ENCODE data around the gene LRRC56.

The LRRC56 gene

DNA sequence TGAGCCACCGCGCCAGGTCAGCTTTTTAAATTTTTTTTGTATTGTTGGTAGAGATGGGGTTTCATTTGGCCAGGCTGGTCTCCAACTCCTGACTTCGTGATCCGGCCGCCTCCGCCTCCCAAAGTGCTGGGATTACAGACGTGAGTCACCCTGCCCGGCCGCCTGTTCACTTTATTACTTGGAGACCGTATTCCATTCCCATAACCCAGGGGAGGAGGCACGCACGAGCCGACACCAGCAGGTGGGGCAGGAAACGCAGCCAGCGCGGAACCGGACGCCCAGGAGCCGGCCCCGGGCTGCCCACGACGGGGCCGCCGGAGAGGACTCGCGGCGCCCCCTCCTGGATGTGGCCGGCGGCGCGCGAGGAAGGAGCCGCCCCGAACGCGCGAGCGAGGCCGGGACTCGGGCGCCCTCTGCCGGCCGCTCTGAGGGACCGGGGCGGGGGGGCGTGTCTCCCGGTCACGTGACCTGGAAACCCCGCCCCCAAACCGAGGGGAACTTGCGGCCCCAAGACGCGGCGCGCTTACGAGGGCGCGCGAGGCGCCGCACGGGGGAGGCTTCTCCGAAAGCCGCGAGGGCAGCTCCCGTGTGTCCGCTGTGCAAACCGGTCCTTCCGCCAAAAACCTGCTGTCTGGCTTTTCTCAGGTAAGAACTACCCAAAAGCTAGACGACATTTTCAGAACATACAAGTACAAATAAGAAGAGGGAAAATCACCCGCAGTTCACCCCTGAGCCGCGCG lies 18.7 kb upstream of the LRRC56 start:
- DNase-seq: peak in 2 of 58 donors; percentile 70 to 84

DNA sequence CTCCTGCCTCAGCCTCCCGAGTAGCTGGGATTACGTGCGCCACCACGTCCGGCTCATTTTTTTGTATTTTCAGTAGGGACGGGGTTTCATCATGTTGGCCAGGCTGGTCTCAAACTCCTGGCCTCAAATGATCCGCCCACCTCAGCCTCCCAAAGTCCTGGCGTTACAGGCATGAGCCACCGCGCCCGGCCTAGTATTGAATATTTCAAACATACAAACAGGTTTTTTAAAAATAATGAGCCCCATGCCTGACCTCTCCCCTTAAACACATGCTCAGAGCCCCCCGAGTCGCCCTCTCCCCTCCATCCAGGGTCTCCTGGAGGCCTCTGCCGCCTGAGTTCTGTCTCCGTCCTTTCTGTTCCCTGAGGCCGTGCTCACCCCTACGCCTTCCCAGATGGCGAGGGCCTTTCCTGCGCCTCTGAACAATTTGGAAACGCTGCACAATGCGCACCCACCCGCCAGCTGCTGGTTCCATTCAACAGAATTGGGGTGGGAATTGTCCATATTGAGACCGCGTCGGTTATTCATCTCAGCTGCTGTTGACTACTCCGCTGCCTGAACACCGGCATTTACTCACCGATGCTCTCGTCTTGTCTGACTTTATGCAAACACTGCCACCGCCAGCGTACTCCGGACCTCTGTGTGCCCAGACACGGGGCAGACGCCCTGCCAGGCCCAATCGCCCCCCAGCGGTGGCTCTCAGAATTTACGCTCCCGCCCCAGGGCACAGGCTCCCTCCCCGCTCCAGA lies 16.7 kb upstream of the LRRC56 start:
- DNase-seq: no peak

DNA sequence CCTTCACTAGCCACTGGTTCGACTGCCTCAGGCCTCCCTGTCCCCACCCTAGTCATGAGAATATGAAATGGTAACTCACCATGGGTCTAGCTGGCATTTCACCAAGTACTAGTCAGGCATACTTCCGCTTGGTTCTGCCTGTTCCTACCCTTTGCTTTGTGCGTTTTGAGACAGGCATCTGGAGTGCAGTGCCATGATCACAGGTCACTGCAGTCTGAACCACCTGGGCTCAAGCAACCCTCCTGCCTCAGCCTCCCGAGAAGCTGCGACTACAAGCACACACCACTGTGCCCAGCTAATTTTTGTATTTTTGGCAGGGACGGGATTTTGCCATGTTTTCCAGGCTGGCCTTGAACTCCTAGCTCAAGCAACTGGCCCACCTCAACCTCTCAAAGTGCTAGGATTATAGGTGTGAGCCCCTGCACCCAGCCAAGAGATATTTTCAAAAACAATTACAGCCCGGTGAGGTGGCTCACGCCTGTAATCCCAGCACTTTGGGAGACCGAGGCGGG lies 16.1 kb upstream of the LRRC56 start:
- DNase-seq: no peak

DNA sequence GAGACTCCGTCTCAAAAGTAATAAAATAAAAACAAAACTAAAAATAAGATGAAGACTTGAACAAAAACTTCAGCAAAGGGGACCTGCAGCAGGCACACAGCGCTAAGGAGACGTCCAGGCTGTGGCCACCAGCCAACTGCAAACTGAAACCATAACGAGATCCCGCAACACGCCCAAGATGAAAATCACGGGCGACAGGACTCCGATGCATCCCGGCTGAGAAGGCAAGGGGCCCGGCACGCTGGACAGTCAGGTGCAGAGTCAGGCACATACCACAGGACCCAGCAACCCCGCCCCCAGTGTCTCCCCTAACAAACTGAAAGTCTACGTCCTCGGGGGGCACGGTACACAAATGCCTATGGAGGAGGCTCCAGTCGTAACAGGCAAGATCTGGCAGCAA lies 11.1 kb upstream of the LRRC56 start:
- DNase-seq: no peak

DNA sequence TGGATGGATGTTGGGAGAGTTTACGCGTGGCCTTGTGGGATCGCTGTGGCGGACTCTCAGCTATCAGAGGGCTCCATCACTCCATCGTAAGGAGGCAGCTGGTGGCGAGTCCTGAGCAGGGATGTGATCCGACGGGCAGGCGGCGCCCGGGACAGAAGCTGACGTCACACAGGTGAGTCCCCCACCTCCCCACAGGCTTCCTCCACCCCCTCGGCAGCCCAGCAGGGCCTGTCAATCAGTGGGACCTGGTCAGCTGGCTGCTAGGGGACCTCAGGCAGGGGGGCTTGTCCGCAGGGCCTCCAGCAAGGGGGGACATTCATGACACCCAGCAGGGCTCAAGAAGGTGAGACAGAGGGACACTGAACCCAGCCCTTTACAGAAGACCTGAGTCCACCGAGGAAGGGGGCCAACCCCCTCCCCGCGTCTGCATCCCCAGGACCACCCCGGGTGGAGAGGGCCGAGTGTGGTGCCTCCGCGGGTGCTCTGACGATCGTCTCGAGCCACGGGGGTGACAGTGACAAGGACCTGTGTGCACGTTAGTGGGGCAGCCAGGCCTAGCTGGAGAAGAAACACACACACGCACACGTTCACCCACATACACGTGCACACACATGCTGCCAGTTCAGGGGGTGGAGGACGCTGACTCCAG lies 9.0 kb upstream of the LRRC56 start:
- no peak for DNase-seq

DNA sequence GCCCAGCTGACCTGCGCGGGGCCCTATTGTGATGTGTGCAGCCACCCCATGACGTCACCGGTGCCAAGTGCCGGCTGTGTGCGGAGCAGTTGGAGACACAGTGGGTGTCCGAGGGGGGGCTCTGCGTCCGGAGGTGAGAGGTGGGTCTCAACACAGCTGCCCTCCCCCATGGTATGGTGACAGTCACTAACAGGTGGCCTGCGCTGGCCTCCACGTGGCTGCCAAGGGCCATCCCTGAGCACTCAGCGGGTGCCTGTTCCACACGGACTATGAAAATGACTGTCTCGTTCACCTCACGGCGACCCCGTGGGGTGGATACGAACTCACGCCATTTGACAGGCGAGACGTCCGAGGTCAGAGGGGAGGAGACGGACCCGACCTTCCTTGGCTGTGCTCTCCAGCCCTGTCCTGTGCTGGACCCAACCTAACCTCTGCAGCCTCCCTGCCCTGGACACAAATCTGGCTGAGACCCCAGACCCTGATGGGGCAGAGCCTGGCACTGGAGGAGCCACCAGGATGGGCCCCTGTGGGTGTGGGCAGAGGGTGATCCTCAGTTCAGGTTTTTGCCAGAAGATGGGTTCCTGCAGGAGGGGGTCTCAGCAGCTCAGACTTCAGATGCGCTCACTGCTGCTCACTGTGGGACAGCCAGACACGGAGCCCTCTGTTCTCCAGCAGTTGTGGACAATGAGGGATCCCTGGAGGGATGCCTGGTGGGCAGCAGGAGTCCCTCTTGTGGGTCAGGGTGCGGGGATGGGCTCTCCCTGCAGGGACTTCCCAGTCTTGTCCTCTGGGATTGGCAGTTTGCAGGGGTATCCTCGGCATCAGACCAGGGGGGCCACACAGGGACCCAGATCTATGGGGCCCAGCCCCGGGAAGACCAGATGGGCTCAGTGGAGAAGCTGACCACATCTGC lies 8.3 kb upstream of the LRRC56 start:
- no peak for DNase-seq

DNA sequence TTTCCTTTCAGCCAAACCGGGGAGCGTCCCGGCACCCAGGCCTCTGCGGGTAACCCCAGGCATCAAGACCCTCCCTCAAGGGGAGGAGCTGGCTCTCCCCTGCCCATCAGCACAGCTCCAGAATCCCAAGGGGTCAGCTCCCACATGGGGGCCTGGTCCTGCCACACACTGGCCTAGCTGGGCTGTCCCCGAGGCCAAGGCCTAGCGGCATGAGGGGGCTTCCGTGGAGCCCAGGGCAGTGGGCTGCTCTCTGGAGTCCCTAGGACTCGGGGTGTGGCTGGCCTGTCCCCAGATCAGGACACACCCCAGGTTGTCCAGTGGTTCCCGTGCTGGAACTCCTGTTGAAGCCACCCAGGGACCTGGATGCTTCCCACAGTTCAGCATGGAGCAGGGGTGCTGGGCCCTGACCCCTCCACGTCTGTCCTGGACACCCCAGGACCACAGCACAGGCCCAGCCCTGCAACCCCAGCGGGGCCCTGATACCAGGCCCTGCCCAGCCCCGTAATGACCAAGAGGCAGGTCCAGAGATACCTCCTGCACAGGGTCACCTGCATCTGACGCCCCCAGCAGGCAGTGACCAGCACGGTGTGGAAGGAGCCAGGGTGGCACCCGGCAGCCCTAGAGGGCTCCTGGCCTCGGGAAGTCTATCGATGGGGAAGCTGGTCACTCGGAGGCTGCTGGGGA lies 7.5 kb upstream of the LRRC56 start:
- DNase-seq: no peak

DNA sequence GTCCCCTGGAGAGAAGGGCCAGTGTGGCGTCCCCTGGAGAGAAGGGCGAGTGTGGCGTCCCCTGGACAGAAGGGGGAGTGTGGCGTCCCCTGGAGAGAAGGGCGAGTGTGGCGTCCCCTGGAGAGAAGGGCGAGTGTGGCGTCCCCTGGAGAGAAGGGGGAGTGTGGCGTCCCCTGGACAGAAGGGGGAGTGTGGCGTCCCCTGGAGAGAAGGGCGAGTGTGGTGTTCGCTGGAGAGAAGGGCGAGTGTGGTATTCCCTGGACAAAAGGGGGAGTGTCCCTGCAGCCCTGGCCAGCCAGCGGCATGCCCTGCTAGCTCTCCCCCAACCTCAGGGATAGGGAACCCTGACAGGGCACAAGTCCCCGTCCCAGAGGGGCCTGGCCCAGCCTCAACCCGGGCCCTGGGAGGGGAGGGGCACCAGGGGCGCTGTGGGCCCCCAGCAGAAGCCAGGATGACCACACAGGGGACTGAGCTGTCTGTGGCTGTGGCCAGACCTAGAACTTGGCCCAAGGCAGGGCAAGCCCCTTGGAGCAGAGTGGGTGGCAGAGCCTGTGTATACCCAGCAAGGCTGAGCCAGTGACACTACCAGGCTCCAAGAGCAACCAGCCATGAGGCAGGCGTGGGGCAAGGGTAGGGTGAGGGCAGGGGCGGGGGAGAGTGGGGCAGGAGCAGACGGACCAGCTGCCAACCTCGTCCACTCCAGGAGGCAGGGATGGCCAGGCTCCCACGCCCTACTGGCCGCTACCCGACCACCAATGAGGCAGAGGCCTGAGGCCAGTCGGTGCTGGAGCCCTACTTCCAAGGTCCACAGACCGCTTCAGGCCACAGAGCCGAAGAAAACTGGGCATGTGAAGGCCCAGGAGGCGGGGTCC lies 6.1 kb upstream of the LRRC56 start:
- DNase-seq: no peak

DNA sequence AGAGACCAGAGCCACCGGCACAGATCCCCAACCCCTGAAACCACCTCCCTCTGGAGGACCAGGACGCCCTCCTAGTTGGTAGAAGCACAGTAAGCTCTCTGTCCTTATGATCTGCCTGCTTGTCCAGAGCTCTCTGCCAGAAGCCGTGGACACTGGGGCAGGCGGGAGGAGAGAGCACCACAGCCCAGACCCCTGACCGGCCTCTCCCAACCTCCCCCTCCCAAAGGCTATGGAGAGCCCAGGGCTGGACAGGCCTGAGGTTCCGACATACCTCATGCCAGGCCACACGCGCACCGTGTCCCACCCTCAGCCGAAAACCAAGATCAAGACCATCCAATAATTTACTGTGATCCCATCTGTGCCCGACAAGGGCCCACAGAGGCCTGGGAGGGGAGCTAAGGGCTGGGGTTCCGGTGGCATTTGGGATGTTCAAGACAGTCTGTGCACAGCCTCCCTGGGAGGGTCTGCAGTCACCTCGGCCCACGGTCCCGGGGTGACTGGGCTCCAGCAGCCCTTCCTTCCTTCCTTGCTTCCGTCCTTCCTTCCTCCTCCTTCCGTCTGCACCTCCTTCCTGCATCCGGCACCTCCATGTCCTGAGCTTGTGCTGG lies 5.3 kb upstream of the LRRC56 start:
- DNase-seq: no peak

DNA sequence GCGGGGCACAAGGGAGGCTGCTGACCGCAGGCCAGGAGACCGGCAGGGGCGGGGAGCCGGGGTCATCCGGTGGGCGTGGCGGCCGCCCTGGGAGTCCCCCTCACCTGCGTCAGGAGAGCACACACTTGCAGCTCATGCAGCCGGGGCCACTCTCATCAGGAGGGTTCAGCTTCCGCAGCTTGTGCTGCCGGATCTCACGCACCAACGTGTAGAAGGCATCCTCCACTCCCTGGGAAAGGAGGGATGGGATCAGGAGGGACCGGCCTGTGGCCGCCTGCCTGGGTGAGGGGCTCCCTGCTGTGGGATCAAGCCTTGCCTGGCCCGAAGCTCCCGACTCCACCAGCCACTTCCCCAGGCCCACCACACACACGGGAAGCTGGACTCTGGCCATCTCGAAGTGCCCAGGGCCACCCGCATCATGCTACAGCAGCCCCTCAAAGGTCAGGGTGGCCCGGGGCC lies 4.8 kb upstream of the LRRC56 start:
- DNase-seq: no peak

DNA sequence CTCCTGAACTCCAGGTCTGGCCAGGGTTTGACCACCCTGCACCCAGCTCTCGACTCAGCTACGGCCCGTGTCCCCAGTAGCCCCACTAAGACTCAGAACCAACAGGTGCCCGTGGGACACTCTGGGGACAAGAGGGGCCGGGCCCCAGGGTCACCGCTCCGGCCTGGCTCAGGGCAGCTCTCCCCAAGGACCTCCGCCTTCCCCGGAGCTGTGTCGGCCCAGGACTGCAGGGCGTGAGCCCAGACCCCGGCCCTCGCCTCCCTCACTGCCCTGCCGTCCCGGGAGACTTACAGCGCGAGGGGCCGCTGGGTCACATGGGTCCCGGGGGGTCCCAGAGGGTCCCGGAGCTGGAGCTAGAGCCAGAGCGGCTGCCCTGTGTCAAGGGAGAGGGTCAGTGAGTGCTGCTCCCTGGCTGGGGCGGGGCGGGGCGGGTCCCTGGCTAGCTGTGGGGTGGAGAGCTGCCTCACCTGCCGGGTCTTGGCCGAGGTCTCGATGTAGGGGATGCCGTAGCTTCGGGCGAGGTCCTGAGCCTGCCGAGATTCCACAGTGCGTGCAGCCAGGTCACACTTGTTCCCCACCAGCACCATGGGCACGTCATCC lies 4.2 kb upstream of the LRRC56 start:
- DNase-seq: no peak

DNA sequence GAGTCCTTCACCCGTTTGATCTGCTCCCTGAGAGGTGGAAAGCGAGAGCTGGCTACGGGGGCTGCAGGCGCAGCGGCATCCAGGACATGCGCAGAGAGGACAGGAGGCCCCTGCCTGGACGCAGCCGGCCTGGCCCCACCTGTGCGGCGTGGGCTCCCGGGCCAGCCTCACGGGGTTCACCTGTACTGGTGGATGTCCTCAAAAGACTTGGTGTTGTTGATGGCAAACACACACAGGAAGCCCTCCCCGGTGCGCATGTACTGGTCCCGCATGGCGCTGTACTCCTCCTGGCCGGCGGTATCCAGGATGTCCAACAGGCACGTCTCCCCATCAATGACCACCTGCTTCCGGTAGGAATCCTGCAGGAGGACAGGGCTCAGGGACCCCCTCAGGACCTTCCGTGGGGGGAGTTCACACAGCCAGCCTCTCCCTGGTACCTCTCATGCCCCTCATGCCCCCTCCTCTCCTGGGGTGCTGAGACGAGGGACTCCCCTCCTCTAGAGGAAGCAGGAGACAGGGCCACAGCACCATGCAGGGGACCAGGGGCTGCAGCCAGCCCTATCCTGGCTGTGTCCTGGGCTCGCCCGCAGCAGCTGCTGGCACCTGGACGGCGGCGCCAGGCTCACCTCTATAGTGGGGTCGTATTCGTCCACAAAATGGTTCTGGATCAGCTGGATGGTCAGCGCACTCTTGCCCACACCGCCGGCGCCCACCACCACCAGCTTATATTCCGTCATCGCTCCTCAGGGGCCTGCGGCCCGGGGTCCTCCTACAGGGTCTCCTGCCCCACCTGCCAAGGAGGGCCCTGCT lies 3.5 kb upstream of the LRRC56 start:
- DNase-seq: no peak

DNA sequence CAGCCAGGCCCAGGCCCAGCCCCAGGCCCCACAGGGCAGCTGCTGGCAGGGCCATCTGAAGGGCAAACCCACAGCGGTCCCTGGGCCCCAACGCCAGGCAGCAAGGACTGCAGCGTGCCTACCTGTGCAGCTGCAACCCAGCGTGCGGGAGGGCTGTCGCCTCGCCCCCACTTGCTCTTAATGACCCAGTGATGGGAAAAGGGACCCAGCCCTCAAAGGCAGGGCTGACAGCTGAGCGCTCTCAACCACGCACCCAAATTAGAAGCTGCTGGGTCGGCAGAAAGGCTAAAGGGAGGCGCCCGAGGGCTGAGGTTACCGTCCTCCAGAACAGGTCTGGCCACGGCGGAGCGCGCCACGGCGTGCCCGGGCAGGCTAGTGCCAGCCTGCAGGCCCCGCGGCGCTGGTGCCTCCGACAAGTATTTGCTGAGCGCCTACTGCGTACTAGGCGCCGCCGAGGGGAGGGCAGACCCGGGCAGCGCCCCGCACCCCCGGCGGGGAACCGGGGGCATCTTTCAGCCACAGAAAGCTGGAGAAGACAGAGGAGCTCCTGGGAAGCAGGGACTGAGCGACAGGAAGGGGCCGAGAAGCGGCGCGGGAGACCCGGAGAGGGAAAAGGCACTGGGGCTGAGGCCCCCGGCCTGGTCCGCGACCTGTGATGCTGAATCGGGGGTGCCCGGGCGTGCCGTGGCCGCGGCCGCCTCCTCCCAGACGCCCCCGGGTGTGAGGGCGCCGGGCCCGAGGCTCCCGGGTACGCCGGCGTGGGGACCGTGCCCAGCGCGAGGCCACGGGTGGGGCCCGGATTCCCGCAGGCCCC lies 2.7 kb upstream of the LRRC56 start:
- peak in 4 of 58 donors; percentile 15 to 54 (median 34) for DNase-seq

DNA sequence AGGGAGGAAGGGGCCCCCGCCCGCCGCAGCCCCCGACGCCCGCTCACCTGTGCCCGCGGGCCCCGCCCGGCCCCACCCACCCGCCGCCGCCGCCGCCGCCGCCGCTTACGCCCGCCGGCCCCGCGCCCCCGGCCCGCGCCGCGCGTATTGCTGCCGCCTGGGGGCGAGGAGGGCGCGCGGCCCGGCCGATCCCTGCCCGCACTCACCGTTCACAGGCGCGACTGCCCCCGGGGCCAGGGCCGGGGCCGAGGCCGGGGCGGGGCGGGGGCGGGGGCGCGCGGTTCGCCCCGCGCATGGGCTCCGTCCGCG lies 2.2 kb upstream of the LRRC56 start:
- DNase-seq: no peak

DNA sequence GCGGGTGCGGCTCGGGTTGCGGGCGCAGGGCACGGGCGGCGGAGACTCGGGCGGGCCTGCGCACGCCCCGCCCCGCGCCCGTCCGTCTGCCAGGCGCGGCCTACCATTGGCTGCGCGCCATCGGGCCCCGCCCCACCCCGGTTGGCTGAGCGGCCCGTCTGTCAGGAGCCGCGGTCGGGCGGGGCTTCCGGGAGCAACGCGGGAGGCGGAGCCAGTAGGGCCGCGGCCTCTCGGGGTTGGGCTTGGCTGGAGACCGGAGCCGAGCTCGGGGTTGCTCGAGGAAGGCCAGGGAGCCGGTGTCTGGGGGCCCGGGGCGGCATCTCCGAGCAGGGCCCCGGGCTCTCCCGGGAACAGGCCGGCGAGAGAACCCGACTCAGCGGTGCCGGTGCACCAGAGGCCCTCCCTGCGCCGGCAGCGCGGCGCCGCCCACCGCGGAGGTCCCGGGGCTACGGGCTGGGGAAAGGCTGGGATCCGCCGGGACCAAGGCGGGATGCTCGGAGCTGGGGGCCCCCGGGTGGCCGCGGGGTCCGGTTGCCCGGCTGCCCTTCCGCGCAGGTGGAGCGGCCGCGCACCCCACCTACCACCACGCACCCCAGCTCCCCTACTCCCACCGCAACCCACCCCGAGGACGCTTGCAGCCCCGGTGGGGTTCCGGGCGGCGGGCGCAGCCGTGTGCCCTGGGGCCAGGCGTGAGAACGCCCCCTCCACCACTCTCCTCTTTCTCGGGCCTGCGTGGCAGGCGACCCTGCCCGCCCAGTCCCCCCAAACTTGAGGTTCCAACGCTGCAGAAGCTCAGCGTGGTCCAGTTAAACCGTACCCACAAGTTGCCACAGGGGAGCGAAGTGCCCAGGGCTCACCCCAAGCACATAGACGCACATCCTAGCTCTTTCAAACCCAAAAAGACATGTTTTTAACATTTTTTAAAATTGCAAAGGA lies 1.5 kb upstream of the LRRC56 start, which contains the start of gene HRAS:
Gene HRAS, minus strand, starts transcription at position 58 of the 936 bp plus-strand sequence.
- DNase-seq: peak; percentile 44 to 97 (median 92)
